Nephron (organoid): ENCODE data around the gene TTC13.
A peak's percentile ranks its signal among the peaks of the same experiment; 100 is the strongest.

Experiments
- H3K27ac Mint-ChIP-seq, 3 experiments: 2 replicates each; pipeline ENCODE4 v1.8.0; 2020; ENCODE audit warnings: mixed read lengths in 3 of 3, mild to moderate bottlenecking in 2 of 3, moderate library complexity in 1 of 3
- H3K27me3 Mint-ChIP-seq: 2 replicates; pipeline ENCODE4 v1.8.0; 2021; ENCODE audit warnings: low read depth, mild to moderate bottlenecking, moderate library complexity, mixed read lengths
- H3K36me3 Mint-ChIP-seq: 2 replicates; pipeline ENCODE4 v1.8.0; 2020; ENCODE audit warnings: low read depth, mixed read lengths
- H3K4me1 Mint-ChIP-seq: 2 replicates; pipeline ENCODE4 v1.8.0; 2020; ENCODE audit warnings: mixed read lengths
- H3K4me3 Mint-ChIP-seq, 3 experiments: 2 replicates each; pipeline ENCODE4 v1.8.0; 2020; ENCODE audit warnings: mild to moderate bottlenecking in 3 of 3, mixed read lengths in 3 of 3, moderate library complexity in 2 of 3
- H3K9me3 Mint-ChIP-seq: 2 replicates; pipeline ENCODE4 v1.8.0; 2020; ENCODE audit warnings: mixed read lengths
- CTCF ChIP-seq, 3 experiments: fragments of 200-600 bp; sonication (generic); IDR thresholded peaks; one replicate each; pipeline ENCODE4 v1.5.0; 2021; ENCODE audit warnings: antibody characterized with exemption in 3 of 3; ENCODE audit not compliant: unreplicated experiment in 3 of 3

Gene TTC13

GRCh38 chr1:230900984-230901383 is 77.7 kb downstream of the TTC13 start:
- Mint-ChIP-seq H3K27ac (peak overlapping the region in 1 of 3 experiments; percentile 28), H3K27me3 (no peaks in the 10 kb centered on the region), H3K4me1 (peaks cover 31% of the 10 kb centered on the region), H3K36me3 (peaks cover 9% of the 10 kb centered on the region), H3K9me3 (no peaks in the 10 kb centered on the region), H3K4me3 (no peak overlapping the region)
- no peak for TF ChIP-seq CTCF (IDR thresholded peaks at IDR 0.05; ENCODE audit: unreplicated experiment in 3 of 3)

GRCh38 chr1:230899841-230900251 is 78.8 kb downstream of the TTC13 start:
- no peak for TF ChIP-seq CTCF (IDR thresholded peaks at IDR 0.05; ENCODE audit: unreplicated experiment in 3 of 3)
- Mint-ChIP-seq H3K4me1 (peaks cover 32% of the 10 kb centered on the region), H3K36me3 (peaks cover 5% of the 10 kb centered on the region), H3K9me3 (no peaks in the 10 kb centered on the region), H3K4me3 (no peak overlapping the region), H3K27ac (peak overlapping the region in 2 of 3 experiments; percentile 15 to 24), H3K27me3 (peaks cover 1% of the 10 kb centered on the region)

GRCh38 chr1:230898748-230899147 is 79.9 kb downstream of the TTC13 start:
- peaks cover 4% of the 10 kb centered on the region for H3K36me3 Mint-ChIP-seq
- H3K9me3 Mint-ChIP-seq, result no peaks in the 10 kb centered on the region
- no peak overlapping the region for H3K27ac Mint-ChIP-seq
- H3K4me3 Mint-ChIP-seq, result no peak overlapping the region
- TF ChIP-seq CTCF (IDR thresholded peaks at IDR 0.05; ENCODE audit: unreplicated experiment in 3 of 3), result no peak
- H3K4me1 Mint-ChIP-seq, result peaks cover 42% of the 10 kb centered on the region
- peaks cover 4% of the 10 kb centered on the region for H3K27me3 Mint-ChIP-seq

GRCh38 chr1:230898144-230898543 is 80.5 kb downstream of the TTC13 start:
- H3K4me1 Mint-ChIP-seq, result peaks cover 44% of the 10 kb centered on the region
- peaks cover 4% of the 10 kb centered on the region for H3K27me3 Mint-ChIP-seq
- H3K27ac Mint-ChIP-seq, result peak overlapping the region in 1 of 3 experiments; percentile 81
- no peak overlapping the region for H3K4me3 Mint-ChIP-seq
- no peaks in the 10 kb centered on the region for H3K9me3 Mint-ChIP-seq
- no peak for TF ChIP-seq CTCF (IDR thresholded peaks at IDR 0.05; ENCODE audit: unreplicated experiment in 3 of 3)
- no peaks in the 10 kb centered on the region for H3K36me3 Mint-ChIP-seq

GRCh38 chr1:230896779-230897178 is 81.9 kb downstream of the TTC13 start:
- Mint-ChIP-seq H3K4me1 (peaks cover 51% of the 10 kb centered on the region), H3K4me3 (no peak overlapping the region), H3K27ac (peak overlapping the region; percentile 78 to 96 (median 81)), H3K27me3 (peaks cover 4% of the 10 kb centered on the region), H3K9me3 (no peaks in the 10 kb centered on the region), H3K36me3 (no peaks in the 10 kb centered on the region)
- no peak for TF ChIP-seq CTCF (IDR thresholded peaks at IDR 0.05; ENCODE audit: unreplicated experiment in 3 of 3)

GRCh38 chr1:230895452-230895851 is 83.2 kb downstream of the TTC13 start:
- Mint-ChIP-seq H3K27me3 (peaks cover 4% of the 10 kb centered on the region), H3K27ac (peak overlapping the region in 1 of 3 experiments; percentile 55), H3K36me3 (no peaks in the 10 kb centered on the region), H3K9me3 (no peaks in the 10 kb centered on the region), H3K4me1 (peaks cover 56% of the 10 kb centered on the region), H3K4me3 (no peak overlapping the region)
- no peak for TF ChIP-seq CTCF (IDR thresholded peaks at IDR 0.05; ENCODE audit: unreplicated experiment in 3 of 3)
